GM21825 (cell line): Measurements from ENCODE around the gene SBK1.

Experiments used
- ATAC-seq: cut with Tn5 transposase; IDR thresholded peaks from one replicate; pipeline ENCODE4 v1.9.1; 2021; ENCODE audit warnings: mild to moderate bottlenecking, moderate library complexity; ENCODE audit not compliant: unreplicated experiment

The SBK1 gene

DNA sequence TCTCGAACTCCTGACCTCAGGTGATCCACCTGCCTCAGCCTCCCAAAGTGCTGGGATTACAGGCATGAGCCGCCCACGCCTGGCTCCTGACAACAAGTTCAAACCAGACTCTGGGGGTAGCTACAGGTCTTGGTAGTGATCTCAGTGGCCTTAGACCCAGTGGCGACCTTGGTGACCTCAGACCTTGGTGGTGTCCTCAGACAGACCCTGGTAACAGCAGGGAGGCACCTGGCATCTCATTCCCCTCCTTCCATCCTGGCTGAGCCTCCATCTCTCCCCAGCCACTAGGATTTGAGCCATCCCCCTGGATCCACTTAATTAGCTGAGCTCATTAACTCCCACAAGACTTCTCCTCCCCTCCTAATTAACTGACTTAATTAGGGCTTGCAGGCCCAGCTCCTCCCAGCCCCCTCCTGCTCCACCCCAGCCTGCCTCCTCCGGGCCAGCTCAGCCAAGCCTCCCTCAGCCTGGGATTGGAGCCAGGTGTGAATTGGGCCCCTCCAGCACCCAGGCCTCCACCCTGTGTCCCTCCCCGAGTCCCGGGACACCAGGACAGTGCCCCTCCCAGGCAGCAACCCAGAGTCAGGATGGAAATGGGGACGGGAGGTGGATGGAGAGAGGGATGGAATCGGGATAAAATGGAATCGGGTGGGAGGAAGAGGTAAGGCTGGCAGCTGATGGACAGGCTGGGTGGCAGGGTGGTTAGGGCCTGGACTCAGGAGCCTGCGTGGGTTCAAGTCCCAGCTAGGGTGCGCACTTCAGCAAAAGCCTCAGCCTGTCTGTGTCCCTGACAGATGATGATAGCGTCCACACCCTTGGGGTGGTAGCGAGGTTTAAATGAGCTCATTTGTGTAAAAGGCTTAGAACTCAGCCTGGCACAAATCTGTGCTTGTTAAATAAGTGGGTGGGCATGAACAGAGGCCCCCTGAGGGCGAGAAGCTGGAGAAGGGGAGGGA is 11.2 kb upstream of the SBK1 start:
- ATAC-seq = no peak

DNA sequence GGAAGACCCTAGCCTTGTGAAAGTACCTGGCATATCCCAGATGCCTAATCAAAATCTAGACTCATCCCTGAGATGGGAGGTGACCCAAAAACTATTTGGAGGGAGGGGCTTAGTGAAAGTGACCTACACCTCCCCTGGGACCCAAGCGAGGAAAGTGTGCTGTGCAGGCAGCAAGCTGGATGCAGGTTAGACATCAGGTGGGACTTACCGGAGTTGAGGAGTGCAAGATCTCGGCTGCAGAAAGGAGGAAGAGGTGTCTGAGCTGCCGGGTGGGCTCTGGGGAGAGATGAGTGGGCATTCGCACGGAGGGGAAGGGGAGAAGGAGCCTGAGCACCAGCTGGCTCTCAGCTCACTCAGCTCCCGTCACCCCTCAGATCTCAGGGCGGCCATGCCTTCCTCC is 10.3 kb upstream of the SBK1 start:
- ATAC-seq = no peak

DNA sequence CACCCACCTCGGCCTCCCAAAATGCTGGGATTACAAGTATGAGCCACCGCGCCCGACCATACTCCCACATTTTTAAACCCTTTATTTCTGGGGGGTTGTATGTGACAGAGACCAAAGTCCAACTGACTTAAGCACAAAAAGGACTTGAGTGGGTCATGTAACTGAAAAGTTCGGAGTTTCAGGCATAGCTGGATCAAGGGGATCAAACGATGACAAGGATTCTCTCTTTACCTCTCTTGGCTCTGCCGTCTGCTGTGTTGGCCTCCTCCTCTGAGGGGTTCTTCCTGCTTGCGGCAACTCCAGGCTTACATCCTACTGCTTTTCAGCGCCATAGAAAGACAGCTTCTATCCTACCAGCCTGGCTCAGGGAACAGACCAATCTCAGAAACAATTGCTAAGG is 9.2 kb upstream of the SBK1 start:
- ATAC-seq = no peak

DNA sequence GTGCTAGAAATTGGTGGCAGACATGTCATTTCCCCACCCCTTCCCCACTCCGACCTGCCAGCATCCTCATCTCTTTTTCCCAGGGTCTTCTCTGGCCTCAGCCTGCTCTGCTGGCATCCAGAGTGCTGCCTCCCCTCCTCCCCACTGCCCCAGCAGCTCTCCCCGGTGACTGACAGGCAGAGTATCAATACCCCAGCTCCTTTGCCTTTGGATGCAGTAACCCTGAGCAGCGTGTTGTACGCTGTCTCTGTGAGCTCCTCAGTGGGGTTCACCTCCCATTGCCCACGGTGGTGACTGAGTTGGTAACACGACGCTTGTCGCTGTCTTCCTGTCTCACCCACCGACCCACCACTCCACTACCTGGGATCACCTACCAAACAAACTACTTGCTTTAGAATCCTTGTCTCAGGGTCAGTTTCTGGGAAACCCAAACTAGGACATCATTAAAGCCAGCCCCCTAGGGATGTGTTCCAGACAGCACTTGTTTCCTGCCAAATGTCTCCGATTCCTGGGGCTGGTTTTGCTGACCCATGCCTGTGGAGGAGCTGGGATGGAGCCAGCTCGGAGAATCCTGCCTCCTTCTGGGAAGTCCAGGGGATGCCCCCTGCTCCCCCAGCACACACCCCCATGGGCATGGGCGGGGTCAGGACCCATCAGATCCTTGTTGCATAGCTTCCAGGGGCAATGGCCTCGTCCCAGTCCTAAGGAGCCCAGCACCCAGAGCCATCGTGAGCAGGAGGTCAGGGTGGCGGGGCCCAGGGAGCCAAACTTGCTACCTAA is 8.3 kb upstream of the SBK1 start:
- ATAC-seq = no peak

DNA sequence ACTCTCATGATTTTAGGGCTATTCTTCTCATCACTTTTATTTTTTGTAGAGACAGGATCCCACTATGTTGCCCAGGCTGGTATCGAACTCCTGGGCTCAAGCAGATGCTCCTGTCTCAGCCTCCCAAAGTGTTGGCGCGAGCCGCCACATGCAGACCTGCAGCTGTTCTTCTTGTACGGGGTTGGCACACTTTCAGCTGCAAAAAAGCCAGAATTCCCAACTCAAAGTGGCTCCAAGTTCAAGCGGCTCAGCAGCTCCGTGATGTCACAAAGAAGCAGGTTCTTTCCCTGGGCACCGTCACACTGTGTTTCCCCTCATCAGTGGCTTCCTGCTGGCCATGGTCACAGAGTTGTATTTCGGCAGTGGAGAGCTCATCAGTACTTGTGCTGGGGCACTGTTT is 6.7 kb upstream of the SBK1 start:
- no peak for ATAC-seq

DNA sequence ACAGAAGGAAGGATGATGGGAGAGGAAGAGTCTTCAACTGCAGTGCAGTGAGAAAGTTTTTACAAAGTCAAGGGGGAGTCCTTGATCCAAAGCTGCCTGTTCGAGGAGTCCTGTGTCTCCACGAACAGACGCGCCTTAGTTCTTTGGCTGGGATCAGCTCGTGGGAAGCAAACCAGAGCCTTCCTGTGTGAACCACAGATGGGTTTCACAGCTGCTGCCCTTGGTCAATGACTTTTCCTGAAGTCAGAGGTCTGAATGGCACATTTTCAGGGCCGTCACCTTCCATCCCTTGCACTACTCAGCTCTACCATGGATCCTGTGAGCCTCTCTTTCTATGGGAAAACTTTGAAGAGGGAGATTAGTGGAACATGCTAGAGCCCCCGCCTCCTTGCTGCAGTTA is 4.2 kb upstream of the SBK1 start:
- no peak for ATAC-seq

DNA sequence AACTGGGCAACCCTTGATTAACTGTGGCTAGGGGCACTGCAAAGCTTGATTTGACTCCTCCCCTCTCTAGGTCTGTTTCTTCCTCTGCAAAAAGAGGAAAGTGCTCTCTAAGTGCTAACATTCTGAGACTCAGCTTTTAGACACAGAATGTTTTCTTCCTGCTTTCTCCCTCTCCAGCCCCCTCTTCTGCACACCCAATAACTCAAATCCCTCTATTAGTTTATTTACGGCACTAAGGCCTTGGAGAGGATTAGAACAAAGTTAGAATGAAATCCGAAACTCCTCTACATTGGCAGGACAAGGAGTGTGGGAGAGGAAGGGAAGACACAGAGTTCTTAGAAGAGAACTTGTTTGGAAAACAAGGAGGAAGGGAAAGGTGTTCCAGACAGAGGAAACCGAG is 3.3 kb upstream of the SBK1 start:
- no peak for ATAC-seq

DNA sequence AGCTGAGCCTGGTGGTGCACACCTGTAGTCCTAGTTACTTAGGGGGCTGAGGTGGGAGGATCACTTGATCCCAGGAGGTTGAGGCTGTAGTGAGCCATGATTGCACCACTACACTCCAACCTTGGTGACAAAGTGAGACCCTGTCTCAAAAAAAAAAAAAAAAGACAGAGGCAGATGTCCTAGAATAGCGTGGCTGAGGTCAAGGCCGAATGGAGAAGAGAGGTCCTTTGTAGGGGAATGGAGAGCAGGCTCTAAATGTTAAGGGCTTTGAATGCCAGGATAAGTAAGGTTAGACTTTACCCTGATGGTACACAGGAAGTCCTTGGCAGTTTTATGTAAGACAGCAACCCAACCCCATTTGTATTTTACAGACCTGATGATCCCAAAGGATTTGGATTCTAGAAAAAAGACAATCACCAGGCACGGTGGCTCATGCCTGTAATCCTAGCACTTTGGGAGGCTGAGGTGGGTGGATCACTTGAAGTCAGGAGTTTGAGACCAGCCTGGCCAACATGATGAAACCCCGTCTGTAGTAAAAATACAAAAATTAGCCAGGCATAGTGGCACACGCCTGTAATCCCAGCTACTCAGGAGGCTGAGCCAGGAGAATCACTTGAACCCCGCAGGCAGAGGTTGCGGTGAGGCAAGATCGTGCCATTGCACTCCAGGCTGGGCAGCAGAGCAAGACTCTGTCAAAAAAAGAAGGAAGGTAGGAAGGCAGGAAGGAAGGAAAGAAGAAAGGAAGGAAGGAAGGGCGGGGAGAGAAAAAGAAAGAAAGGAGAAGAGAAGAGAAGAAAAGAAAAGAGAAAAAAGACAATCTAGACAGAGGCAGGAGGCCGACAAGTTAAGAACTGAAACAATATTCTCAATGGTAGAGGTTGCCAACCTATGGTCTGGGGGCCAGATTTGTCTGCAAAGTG is 2.1 kb upstream of the SBK1 start:
- no peak for ATAC-seq

DNA sequence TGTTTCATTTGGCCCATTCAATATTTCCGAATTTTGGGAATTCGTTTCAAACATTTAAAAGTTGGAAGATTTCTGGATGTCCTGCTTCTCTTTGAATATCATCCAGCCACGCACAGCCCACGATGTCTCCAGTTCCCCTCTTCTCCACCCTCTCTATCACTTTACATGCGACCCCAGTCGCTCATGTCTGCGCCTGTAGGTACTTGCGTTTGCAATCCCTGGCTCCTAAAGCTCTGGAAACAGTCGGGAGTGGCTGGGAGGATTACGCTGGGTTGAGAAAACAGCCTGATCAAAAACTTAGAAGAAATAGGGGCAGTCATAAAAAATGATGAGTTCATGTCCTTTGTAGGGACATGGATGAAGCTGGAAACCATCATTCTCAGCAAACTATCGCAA is 1.5 kb upstream of the SBK1 start:
- ATAC-seq = no peak

DNA sequence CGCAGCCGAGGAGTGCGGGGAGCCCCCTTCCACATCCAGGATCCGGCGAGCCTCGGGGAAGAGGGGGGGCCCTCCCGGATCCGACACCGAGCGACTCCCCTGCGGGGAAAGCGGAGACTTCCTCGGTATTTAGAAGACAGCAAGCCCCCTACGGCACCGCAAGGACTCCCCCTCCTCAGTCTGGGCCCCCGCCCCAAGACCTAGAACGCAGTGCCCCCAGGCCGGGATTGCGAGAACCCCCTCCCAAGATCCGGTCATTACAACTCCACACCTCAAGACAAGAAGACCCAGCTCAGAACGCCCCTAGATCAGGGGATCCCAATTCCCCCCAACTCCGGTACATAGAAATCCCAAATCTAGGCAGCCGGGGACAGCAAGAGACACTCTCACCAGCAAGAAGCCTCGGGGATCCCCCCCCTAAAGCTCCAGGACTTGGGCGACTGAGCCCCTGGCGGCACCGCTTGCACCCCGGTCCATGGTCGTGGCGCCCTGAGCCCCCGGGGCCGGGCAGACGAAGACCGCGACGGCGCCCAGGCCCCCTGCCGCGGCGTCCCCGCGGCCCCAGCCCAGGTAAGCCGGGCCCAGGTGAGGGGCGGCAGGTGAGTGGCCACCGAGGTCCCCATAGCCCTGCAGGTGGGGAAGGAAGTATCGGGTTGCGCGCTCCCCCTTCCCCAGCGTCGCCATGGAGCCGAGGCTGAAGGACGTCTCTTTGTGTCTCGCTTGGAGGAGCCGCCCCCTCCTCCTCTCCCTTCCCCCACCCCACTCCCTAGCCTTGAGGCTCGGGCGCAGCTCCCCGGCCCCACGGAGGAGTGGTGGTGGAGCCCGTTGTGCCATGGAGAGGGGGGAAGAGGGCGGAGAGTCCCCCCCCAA is 641 bp downstream of the SBK1 start:
- no peak for ATAC-seq

DNA sequence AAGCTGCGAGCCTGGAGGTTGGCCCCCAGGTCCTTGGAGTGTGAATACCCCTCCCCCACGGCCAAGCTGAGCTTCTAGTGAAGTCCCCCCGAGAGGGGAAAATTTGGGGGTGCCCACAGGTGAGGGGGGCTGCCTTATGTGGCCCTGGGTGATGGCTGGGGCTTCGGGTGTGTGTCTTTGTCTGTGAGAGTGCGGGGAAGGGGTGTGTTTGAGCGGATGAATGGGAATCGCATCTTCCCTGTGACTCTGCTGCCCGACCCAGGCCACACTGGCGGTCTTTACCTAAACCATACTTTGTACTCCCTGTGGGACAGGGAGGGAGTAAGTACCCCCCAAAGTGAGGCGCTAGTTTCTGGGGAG is 1.3 kb downstream of the SBK1 start:
- no peak for ATAC-seq

DNA sequence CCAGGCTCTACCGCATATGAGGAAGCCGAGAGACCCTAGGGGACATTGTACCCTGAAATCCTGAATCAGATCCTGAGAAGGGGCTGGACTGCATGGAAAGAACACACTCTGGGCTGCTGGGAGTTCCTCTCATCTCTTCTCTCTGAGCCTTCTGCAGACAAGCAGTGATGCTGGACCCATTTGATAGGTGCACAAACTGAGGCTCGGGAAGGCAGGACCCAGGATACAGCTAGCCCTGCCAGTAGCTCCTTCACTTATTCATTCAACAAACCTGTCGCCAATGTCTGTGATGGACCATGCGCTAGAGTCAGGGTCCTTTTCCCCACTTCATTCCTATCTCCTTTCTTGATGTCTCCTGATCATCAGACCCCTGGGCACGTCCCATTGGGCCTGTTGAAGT is 1.9 kb downstream of the SBK1 start:
- no peak for ATAC-seq

DNA sequence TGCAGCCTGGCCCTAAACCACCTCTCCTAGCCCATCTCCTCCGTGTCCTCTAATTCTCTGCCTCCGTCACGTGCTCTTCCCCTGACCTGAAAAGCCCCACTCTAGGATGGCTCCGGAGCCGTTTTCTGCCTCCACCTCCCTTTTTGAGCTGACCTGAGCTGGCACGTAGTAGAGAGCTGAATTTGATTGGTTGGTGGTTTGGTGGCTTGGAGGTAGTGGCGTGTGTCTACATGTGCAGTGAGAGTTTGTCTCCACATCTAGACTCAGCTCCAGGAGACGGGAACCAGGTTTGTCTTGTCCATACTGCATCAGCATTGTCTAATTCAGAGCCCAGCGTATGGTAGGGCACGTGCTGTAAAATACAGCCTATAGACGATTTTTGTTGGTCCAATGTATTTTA is 3.0 kb downstream of the SBK1 start:
- ATAC-seq = no peak

DNA sequence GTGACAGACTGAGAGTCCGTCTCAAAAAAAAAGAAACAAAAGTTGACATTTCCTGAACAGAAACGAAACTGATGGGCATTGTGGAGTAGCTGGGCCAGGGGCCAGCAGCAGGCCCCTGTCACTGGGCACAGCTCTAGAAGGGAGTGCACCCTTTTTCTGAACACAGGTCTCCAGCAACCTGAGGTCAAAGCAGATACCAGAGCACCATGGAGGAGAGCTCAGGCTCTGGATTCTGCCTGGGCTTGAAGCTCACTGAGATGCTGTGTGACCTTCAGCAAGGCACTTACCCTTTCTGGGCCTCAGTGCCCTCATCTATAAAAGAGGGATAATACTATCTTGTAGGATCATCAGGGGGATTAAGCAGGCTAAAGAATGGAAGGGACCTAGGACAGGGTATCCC is 5.0 kb downstream of the SBK1 start:
- ATAC-seq = no peak

DNA sequence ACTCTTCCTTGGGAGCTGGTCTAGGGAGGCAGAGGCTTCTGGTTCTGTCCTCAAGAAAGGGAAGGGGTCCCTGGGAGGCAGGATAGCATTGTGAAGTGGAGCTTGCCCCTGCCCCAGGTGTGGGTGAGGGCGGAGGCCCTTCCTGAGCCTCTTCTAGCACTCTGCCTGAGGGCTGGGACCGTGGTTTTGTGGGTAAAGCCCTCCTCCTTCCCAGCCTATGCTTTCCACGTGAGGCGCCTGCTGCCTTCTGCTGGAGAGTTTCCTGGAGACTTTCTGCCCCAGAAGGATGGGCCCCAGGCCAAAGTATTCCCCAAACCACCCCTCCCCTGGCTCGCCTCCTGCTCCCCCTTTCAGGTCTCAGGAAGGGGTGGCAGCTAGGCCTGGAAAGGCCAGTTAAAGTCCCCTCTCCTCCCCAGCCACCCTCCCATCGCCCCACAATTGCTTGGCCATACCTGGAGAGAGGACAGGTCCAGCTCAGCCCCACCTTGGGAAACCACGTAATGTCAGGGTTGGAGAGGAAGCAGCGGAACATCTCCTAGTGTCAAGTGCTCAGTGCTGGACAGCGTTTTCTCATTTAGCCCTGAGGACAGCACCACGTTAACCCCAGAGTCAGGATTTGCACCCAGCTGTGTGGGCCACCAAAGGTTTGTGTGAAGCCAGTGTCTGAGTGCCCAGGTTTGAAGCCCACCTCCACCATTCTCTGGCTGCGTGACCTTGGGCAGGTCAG is 5.6 kb downstream of the SBK1 start:
- no peak for ATAC-seq

DNA sequence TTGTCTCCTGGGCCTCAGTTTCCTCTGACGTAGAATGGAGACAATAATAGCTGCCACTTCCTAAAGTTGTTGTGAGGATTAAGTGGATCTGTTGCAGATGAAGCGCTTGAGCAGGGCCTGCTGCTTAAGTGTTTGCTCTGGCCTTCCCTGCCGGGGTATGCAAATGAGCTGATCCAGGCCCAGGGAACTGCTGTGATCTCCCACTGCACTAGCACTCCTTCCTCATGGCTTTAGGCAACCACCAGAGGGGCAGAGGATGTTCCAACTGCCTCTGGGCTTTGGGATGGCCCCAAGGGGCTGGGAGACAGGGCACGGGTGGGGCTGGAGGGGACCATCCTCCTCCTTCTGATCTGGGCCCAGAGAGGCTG is 6.2 kb downstream of the SBK1 start:
- ATAC-seq = no peak

DNA sequence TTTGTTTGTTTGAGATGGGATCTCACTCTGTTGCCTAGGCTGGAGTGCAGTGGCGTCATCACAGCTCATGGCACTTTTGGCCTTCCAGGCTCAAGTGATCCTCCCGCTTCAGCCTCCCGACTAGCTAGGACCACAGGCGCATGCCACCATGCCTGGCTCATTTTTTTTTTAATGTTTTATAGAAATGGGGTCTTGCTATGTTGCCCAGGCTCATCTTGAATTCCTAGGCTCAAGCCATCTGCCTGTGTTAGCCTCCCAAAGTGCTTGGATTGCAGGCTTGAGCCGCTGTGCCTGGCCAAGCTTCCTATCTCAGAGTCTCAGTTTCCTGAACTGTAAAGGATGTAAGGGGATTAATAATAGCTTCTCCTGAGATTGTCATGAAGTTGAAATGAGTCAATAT is 8.0 kb downstream of the SBK1 start:
- no peak for ATAC-seq

DNA sequence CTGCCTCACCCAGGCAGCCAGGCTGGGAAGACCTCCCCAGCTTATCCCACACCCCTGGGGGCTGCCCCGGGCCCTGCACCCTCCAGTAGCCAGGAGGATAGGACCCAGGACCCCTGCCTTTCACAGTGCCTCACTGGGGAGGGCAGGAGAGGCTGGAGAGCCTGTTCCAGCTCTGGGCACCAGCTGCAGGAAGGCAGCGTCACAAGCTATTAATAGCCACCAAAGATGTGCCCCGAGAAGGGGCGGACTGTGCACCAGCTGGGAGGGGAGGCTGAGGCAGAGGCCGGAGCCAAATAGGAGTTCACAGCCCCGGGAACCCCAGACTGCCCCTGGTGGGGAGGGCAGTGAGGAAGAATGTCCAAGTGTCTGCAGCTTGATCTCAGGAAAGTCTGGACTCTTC is 8.8 kb downstream of the SBK1 start:
- no peak for ATAC-seq

DNA sequence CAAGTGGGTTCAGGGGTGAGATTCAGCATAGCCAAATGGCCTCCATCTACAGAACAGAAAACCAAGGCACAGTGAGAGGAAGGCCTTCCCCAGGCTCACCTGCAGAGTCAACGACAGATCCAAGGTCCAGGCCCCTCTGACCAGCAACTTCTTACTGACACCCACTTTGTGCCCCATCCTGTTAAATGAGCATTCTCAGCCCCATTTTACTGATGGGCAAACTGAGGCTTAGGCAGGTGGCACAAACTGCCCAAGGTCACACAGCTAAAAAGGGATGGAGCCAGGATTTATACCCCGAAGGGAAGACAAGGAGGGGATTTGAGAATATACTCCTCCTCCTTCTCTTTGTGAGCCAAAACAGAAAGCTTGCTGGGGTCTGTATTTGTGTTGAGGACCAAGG is 9.3 kb downstream of the SBK1 start:
- no peak for ATAC-seq

DNA sequence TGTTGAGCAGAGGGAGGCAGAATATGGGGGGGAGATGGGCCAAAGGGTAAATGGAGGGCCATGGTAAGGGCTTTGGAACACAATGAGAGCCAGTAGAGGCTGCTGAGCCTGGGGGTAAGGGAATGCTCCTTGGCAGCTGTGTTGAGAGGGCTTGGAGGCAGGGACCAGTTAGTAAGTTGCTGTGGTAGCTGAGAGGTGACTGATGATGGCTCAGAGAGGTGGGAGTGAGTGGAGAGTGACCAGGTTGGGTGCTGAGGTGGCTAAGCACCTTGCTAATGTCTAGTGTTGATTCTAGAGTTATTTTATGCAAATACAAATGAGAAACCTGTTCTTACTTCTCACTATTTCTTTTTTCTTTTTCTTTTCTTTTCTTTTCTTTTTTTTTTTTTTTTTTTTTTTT is 10.8 kb downstream of the SBK1 start:
- ATAC-seq = no peak
